Suppressor macrophage (primary cell): Measurements from ENCODE around the gene TTYH3.
A peak's percentile ranks its signal among the peaks of the same experiment; 100 is the strongest.
"Not testable (repeated sequence)": the region's sequence is repeated elsewhere in the genome, so short reads cannot be mapped to it uniquely, and the experiment has no call there.

Experiments
- DNase-seq, 4 experiments: peaks; one replicate each; pipeline ENCODE4 v3.0.0-alpha.2; 2020 to 2022

Gene TTYH3

DNA sequence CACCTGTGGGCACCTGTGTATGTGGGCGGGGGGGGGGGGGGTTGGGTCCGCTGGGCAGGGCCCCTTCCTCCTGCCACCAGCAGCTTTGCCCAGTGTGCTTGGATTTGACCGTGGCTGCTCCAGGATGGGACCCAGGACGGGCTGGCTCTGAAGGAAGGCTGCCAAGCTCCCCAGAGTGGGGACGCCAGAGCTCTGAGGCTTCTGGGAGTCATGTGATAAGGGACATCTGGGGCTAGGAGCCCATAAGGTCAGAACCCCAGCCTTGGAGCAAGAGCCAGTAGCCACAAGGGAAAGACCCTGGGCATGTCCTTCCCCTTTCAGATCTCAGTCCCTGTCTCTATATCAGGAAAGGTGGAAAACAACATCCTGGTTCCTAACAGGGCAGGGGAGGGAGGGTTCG is 34.4 kb downstream of the TTYH3 start:
- DNase-seq: peak in 3 of 4 experiments; percentile 61 to 72 (median 64)

- DNase-seq: no peak
These were observed 34.9 kb downstream of the TTYH3 start for GRCh38 chr7:2666588-2667250.

DNA sequence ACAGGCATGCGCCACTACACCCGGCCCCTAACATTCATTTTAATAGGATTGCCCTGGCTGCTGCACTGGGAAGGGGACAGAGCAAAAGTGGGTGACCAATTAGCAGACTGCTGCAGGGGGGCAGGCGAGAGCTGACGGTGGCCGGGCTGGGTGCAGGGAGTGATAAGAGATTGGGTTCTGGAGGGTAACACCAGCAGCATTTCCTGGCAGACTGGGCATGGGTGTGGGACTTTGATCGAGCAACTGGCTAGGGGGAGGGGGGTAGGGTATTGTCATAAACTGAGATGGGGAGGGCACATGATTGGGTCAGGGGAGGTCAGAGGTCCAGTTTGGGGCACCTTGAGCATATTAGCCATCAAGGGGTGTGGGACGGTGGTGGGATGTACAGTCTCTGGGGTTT is 36.1 kb downstream of the TTYH3 start:
- no peak for DNase-seq

- DNase-seq: peak in 1 of 4 experiments; percentile 46
These were observed 36.6 kb downstream of the TTYH3 start for GRCh38 chr7:2668401-2668800.

GRCh38 chr7:2670171-2670570 is 38.4 kb downstream of the TTYH3 start:
- DNase-seq: no peak

GRCh38 chr7:2670720-2671391 is 39.1 kb downstream of the TTYH3 start:
- DNase-seq: peak; percentile 77 to 89 (median 84)

GRCh38 chr7:2673214-2673613 is 41.4 kb downstream of the TTYH3 start:
- DNase-seq: peak in 2 of 4 experiments; percentile 50 to 55

DNA sequence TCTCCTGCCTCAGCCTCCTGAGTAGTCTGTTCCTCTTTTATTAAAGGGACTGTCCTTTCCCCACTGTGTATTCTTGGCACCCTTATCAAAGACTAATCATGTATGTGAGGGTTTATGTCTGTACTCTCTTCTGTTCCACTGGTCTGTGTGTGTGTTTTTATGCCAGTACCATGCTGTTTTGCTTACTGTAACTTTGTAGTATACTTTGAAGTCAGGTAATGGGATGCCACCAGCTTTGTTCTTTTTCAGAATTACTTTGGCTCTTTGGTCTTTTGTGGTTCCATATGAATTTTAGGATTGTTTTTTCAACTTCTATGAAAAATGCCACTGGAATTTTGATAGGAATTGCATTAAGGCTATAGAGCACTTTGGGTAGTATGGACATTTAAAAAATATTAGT is 42.1 kb downstream of the TTYH3 start:
- DNase-seq: no peak

GRCh38 chr7:2675256-2675764 is 43.5 kb downstream of the TTYH3 start:
- DNase-seq: no peak

GRCh38 chr7:2676576-2676975 is 44.8 kb downstream of the TTYH3 start:
- not testable (repeated sequence) for DNase-seq

GRCh38 chr7:2678454-2678853 is 46.7 kb downstream of the TTYH3 start:
- DNase-seq: not testable (repeated sequence)

DNA sequence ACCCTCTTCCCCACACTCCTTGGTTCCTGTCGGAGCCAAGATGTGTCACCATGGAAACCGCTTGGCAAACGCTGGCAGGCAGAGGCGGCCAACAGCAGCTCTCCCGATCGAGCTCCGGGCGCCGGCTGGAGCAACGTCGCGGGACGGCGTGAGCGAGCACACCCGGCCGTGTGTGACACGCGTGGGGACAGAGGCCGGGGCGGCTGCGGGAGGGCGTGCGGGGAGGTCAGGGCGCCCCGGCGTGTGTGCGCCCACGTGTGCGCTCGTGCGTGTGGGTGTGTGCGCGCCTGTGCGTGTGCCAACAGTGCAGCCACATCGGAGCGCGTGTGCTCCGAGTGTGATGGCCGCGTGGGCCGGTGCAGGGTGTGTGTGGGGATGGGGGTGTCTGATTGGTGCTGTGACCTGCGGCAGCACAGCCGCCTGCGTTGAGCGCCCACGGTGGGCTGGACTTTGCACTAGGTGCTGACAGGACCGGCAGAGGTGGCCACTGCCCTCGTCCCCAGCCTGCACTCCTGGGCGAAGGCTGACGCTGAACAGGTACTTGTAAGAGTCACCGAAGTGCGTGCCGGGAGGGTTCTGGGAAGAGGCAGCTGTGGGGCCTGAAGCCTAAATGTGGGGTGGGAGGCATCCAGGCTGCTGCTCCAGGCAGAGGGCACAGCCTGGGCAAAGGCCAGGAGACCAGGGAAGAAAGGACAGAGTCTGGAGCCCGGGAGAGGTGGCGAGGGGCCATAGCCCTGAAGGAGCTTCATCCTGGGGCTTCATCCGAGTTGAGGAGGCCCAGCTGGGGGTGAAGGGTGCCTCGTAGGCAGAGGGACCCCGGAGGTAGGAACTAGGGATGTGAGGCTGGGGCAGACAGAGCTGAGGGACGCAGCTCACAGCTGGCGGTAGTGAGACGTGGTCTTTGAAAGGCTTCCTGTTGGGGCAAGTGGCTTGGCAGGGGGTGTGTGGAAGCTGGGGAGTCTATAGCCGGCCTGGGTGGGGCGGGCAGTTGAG is 47.6 kb downstream of the TTYH3 start:
- not testable (repeated sequence) for DNase-seq

DNA sequence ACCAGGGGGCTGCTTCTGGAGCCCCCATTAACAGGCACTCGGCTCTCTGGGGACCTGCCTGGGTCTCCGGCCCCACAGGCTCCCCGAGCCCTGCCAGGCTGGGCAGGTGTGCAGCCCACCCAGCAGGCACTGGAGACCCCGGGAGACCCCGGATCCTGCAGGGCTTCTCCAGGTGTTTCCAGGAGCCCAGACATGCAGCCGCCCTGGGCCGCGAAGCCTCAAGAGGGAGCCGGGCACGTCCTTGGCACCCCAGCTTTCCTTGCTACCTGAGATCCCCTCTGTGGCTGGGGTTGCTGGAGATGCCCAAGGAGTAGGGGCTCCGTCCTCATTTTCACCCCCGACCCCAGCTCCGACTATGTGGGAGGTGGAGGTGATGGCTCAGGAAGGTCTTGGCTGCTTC is 48.5 kb downstream of the TTYH3 start:
- no peak for DNase-seq

GRCh38 chr7:2680792-2681490 is 49.2 kb downstream of the TTYH3 start:
- peak; percentile 84 to 93 (median 90) for DNase-seq

DNA sequence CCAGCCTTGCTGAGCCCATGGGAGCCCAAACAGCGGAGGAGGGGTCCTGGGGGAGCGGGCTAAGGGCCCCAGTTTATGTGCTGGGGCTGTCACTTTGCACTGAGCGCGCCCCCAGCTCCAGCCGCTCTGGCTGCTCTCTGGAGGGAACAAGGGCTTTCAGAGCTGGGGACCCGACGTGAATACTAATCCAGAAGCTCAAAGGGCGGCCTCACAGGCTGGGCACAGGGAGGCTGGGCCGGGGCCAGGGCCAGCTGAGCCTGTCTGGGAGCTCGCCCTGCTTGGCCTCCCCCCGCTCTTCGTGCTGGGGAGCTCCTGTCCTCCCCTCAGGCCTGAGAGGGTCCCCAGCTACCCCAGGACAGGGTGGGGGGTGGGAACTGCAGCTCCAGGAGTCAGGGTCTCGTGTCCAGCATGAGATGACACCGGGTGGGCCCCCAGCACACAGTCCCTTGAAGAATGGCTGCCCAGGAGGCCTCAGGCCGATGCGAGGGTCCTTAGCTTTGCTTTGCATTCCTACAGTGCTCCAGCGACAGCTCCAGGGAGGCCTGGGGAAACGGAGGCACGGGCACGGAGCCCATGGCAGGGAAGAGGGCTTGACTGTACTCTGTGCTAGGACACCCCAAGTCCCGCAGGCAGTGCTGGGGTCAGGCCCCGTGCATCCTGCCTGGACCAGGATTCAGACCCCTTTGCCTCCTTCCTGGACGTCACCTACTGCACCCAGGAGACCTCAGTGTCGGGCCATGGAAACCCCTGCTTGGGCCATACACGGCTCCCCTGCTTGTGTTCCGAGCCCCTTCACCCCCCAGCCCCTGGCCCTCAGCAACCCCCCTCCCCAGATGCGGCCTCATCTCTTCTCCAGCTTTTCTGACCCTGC is 50.4 kb downstream of the TTYH3 start:
- no peak for DNase-seq

- DNase-seq: no peak
These were observed 52.7 kb downstream of the TTYH3 start for GRCh38 chr7:2684501-2684900.

DNA sequence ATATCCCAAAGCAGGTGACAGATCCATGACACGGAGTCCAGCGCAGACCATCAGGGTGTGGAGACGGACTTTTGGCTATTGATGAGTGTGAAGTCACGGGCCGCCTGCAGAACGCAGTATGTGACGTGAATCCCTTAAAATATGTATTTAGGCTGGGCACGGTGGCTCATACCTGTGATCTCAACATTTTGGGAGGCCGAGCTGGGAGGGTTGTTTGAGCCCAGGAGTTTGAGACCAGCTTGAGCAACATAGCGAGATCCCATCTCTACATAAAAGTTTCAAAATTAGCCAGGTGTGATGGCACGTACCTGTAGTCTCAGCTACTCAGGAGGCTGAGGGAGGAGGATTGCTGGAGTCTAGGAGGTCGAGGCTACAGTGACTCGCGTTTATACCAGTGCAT is 54.3 kb downstream of the TTYH3 start:
- no peak for DNase-seq

GRCh38 chr7:2687338-2687869 is 55.6 kb downstream of the TTYH3 start:
- DNase-seq: peak in 1 of 4 experiments; percentile 52

DNA sequence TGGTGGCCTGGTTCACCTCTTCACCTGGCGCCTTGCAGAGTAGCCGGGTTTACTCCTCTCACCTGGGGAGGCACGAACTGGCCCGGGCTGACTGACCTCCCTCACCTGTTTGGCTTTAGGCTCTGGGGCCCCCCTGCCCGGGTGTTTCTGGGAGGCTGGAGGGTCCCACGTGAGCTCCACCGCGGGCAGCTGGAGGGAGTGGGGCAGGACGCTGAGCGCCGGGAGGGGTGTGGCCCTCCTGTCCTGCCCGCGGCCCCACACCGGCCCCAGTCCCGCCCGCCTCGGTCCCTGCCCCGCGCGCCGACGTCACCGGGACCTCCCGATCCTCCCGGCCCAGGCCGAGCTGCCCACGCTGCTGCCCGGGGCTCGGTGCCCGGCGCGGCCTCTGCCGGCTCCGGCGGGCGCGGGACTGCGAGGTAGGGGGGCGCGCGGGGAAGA is 56.1 kb downstream of the TTYH3 start, which contains the start of gene AMZ1:
TSS of gene AMZ1 (plus strand) at position 322 of the 438 bp plus-strand sequence. CDS start 12,250 bp downstream, outside the sequence.
- peak in 2 of 4 experiments; percentile 53 to 71 for DNase-seq
